H1 (cell line): ENCODE data around the gene TDP1. TPM values are rescaled to one million over a fixed set of nuclear protein-coding genes. Genes with fewer than 3 reads are reported as not detected.

Experiments
- CHD7 ChIP-seq: fragments of 300-600 bp; sonication (generic); IDR thresholded peaks from 2 replicates; pipeline ENCODE4 v1.7.1; 2012; ENCODE audit warnings: low read length, moderate library complexity, mild to moderate bottlenecking, inconsistent platforms; ENCODE audit not compliant: insufficient replicate concordance
- CREB1 ChIP-seq: IDR thresholded peaks from 2 replicates; pipeline ENCODE4 v1.6.1; 2012; ENCODE audit warnings: inconsistent platforms
- E2F6 ChIP-seq: IDR thresholded peaks from 2 replicates; pipeline ENCODE4 v1.6.1; 2012; ENCODE audit warnings: inconsistent platforms
- EP300 ChIP-seq, 2 experiments: IDR thresholded peaks; 1 replicate in 1 of 2; 2 replicates in 1 of 2; pipeline ENCODE4 v1.6.1; 2011 to 2012; ENCODE audit warnings: low read depth in 2 of 2, low read length in 2 of 2, mild to moderate bottlenecking in 2 of 2, borderline replicate concordance in 1 of 2, inconsistent platforms in 1 of 2, moderate library complexity in 1 of 2
- FOSL1 ChIP-seq: IDR thresholded peaks from 2 replicates; pipeline ENCODE4 v1.6.1; 2011; ENCODE audit warnings: mild to moderate bottlenecking, low read depth, low read length, moderate library complexity; ENCODE audit not compliant: insufficient read depth
- JUND ChIP-seq: IDR thresholded peaks from 2 replicates; pipeline ENCODE4 v1.6.1; 2011; ENCODE audit warnings: mild to moderate bottlenecking, improper control_type of control experiment, low read length
- SP4 ChIP-seq: IDR thresholded peaks from 2 replicates; pipeline ENCODE4 v1.6.1; 2012; ENCODE audit warnings: low read length, inconsistent platforms
- TBP ChIP-seq: IDR thresholded peaks from 2 replicates; pipeline ENCODE4 v1.6.1; 2011; ENCODE audit warnings: low read depth, low read length, improper control_type of control experiment
- ZNF274 ChIP-seq: IDR thresholded peaks from 2 replicates; pipeline ENCODE4 v1.7.0; 2012; ENCODE audit warnings: low read length, borderline replicate concordance; ENCODE audit errors: extremely low read depth
- polyA plus RNA-seq, 7 experiments: library from polyadenylated mRNA; depleted of rRNA in 3 of 7; stranded (reverse) in 5 of 7; unstranded in 2 of 7; fragments of >200 nt in 5 of 7; fragments of 200-250 nt in 2 of 7; gene quantifications; 1 replicate in 5 of 7; 2 replicates in 1 of 7; 4 replicates in 1 of 7; pipeline versions ENCODE4 v1.2.1 to v1.2.3, GENCODE V29; 2011 to 2013; ENCODE audit warnings: missing spikeins in 2 of 7, mixed read lengths in 2 of 7
- total RNA-seq: library from RNA; stranded (reverse); fragmentation: NEBNext Ultra II Directional; extraction: Animal tissue kit (Norgen Biotek cat#: 25700); gene quantifications from 2 replicates; pipeline ENCODE4 v1.2.1, GENCODE V29; 2021

Gene TDP1
- total and polyA plus RNA-seq, 2 of the 8 experiments (the other 6 are each of a cell fraction or from before 2014, with no cell fraction given) = 32.2 to 69.9 TPM

GRCh38 chr14:89911010-89911919 lies 44.5 kb upstream of the TDP1 start (continued):
- TF ChIP-seq CHD7 (peak; percentile 34), JUND (no peak), TBP (no peak), EP300 (IDR thresholded peaks at IDR 0.05; ENCODE audit: borderline replicate concordance in 1 of 2, low read depth in 2 of 2, low read length in 2 of 2) (no peak), CREB1 (no peak), FOSL1 (no peak), ZNF274 (no peak), SP4 (no peak), E2F6 (peak; percentile 47; the same call in 1 of the 2 replicates)
